ENCODE results near the gene MPL.

Gene MPL

DNA sequence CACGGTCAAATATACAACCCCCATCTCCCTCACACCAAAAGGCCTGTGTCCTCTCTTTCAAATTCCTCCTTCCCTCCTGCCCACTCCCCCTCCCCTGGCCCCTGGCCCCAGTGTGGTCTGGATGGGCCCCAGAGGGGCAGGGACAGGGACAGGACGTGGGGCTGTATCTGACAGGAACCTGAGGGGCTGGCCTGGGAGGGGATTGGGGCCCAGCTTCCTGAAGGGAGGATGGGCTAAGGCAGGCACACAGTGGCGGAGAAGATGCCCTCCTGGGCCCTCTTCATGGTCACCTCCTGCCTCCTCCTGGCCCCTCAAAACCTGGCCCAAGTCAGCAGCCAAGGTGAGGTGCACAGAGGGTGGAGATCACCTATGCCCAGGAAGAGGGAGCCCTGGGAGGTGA is at the start of gene MPL:
MPL (plus strand) TSS at position 231 of the 400 bp plus-strand sequence; CDS start at position 262, 31 bp downstream.
- no peak for DNase-seq
- TF ChIP-seq POLR2A (IDR thresholded peaks at IDR 0.05; ENCODE audit: low read length) = no peak
- no peak for TF ChIP-seq GATA1 (IDR thresholded peaks at IDR 0.05; ENCODE audit: low read depth, low read length)

DNA sequence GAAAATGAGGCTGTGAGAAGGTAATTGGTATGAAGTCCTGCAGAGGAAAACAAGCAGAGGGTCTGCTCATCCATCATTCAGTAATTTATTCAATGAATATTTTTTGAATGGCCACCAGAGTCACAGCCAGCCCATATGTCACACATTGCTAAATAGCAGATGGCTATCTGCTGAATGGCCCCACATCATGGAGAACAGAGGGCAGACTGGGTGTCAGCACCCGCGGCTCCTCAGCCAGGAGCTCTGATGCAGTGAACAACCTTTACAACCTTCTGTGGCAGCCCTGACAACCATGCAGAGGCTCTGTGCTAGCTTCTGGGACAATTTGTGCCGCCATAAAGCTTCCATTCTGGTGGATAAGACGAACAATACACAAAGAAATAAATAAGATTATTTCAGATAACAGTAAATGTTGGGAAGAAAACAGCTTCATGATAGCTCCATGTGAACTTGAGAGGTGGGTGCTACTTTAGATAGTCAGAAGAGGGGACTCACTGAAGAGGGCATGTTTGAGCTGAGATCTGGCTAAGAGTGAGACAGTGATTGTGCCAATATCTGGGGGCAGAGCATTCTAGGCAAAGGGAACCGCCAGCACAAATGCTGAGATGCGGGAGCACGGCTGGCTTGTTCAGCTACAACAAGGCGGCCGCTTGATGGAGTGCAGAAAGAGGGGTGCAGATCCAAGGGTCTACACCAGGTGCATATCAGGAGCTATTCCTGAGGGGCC is 49.4 kb upstream of the MPL start:
- DNase-seq = no peak
- TF ChIP-seq POLR2A (IDR thresholded peaks at IDR 0.05; ENCODE audit: low read length) (no peak), GATA1 (IDR thresholded peaks at IDR 0.05; ENCODE audit: low read depth, low read length) (no peak)

DNA sequence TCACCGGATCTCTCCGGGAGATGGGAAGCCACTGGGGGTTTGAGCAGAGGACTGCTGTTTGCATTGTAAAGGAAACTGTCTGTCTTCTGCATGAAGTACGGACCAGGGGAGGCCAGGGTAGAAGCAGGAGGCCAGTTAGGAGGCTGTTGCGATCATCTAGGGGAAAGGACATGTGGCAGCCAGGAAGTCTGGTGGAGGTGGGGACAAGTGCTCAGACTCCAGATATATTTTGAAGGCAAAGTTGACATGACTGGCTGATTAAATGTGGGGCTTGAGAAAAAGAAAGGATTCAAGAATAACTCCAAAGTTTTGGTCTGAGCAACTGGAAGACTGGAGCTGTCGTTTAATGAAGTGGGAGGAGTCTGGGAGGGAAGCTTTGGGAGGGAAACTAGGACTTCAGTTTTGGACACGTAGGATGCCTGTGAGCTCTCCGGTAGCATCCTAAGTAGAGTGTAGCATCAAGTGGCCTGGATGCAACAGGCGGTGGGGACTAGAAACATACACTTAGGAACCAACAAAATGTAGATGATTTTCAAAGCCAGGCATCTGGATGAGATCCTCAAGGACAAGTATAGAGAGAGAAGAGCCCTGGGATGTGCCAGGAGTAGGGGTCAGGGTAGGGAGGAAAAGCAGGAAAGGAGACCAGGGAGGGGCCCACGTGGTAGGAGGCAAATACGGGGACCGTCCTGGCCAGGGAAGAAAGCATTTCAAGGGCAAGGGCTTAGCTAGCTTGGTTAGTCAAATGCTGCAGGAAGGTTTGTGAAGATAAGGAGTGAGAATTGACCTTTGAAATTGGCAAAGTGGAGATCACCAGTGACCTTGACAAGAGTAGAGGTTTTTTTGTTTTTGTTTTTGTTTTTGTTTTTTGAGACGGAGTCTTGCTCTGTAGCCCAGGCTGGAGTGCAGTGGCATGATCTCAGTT is 48.6 kb upstream of the MPL start:
- DNase-seq = no peak
- TF ChIP-seq POLR2A (IDR thresholded peaks at IDR 0.05; ENCODE audit: low read length) (no peak), GATA1 (IDR thresholded peaks at IDR 0.05; ENCODE audit: low read depth, low read length) (no peak)

DNA sequence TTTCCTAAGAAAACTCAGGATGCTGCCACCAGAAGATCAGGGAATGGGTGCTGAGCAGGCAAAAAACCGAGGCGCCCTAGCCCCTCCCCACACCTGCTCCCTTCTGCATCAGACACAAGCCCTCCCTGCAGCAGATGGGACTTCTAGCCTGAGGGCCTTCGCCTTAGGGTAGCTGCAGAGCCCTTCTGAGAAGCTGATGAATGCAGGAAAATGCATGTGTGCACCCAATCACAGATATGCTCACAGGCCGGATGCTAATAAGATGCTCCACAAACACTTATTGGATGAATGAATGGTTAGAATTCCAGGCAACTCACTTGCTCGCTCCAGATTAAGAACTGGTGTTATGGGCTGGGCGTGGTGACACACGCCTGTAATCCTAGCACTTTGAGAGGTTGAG is 45.4 kb upstream of the MPL start:
- TF ChIP-seq POLR2A (IDR thresholded peaks at IDR 0.05; ENCODE audit: low read length) (no peak), GATA1 (IDR thresholded peaks at IDR 0.05; ENCODE audit: low read depth, low read length) (no peak)
- no peak for DNase-seq

DNA sequence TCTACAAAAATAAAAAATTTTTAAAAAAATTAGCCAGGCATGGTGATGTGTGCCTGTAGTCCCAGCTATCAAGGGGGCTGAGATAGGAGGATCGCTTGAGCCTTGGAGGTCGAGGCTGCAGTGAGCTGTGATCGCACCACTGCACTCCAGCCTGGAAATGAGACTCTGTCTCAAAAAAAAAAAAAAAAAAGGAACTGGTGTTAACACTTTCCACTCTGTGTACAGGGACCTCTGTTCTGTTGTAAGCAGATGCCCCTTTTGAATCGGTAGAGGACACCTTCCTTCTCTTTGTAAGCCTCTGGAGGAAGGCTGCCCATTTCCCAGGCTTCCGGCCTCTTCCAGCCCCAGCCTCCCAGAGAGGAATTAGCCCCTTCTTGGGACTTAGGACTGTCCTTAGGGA is 44.9 kb upstream of the MPL start:
- TF ChIP-seq POLR2A (IDR thresholded peaks at IDR 0.05; ENCODE audit: low read length) (no peak), GATA1 (IDR thresholded peaks at IDR 0.05; ENCODE audit: low read depth, low read length) (no peak)
- DNase-seq = no peak

DNA sequence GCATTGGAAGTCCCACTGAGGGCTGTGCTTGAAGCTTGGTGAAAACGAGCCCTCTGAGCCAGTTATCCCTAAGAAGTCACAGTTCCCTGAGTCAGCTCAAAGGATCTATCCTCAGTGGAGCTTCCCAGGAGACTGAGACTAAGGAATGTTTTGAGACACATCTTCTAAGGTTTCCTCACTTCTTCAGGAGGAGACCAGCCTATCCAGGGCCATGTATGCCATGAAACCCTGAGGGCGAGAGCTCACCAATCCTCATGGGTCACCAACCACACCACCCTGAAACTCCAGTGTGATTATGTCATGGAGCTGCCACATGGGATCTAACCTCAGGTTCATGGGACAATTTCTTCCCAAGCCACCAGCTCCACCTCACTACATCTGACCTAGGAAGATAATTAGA is 44.4 kb upstream of the MPL start:
- DNase-seq = no peak
- TF ChIP-seq GATA1 (IDR thresholded peaks at IDR 0.05; ENCODE audit: low read depth, low read length) (no peak), POLR2A (IDR thresholded peaks at IDR 0.05; ENCODE audit: low read length) (no peak)

DNA sequence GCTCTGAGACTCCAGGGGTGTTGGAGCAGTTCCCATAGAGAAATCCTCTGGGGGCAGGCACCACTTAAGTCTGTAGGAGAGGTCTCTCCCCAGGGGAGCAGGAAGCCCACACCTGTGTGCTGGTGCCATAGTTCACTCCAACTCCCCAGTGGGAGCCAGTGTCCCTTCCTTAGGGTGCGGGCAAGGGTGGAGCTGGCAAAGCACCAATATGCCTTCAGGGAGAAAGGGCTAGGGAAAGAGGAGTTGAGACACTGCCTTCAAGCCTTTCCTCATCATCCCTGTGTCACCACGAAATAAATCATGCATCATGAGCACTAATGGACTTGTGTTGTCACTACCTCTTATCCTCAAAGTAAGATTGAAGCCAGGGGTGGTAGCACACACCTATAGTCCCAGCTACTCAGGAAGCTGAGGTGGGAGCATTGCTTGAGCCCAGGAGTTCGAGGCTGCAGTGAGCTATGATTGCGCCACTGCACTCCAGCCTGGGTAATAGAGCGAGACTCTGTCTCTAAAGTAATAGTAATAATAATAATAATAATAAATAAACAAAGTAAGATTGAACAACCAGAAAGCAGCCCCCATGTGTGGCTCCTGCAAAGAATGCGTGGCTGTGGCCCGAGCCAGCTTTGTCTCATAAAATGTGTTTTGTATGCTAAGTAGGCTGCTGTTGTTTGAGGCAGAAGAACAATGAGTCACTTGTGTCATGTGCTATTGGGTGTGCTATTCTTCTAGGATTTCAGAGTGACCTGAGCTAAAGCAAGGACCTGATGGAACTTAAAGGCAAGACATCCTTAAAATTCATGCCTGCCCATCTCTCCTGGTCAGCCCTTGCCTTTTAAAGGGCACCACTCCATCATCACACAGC is 43.5 kb upstream of the MPL start:
- TF ChIP-seq POLR2A (IDR thresholded peaks at IDR 0.05; ENCODE audit: low read length) (no peak), GATA1 (IDR thresholded peaks at IDR 0.05; ENCODE audit: low read depth, low read length) (no peak)
- DNase-seq = no peak

DNA sequence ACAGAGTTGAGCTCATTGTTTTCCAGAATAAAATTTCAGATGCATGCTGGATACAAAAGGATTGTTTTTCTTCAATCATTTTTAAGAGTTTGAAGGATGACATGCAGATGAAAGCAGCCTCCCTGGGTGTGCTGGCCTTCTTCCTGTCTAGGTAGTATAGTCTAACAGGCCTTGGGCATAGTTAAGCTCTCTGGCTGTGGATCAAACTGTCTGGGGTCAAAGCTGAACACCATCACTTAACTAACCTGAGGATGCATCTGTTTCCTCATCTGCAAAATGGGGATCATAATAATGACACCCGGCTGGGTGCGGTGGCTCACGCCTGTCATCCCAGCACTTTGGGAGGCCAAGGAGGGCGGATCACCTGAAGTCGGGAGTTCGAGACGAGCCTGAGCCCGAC is 42.9 kb upstream of the MPL start:
- no peak for DNase-seq
- TF ChIP-seq POLR2A (IDR thresholded peaks at IDR 0.05; ENCODE audit: low read length) (no peak), GATA1 (IDR thresholded peaks at IDR 0.05; ENCODE audit: low read depth, low read length) (no peak)

DNA sequence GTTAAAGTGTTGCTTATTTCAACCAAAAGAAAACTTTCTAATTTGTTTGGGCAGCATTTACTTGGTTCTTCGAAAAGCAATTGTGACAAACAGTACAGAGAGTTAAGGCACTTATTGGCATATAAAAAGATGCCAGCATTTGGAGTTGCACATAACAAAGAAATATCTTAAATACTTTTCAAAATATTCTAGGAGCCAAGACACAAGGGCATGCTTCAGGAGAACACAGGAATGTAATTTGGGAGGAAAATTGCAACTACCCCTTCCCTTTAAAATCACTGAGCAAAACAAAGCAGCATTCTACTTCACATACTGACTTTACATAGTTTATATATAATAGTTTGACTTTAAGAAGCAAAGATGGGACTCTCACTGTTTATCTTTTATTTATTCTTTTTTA is 41.4 kb upstream of the MPL start:
- TF ChIP-seq GATA1 (IDR thresholded peaks at IDR 0.05; ENCODE audit: low read depth, low read length) (no peak), POLR2A (IDR thresholded peaks at IDR 0.05; ENCODE audit: low read length) (no peak)
- DNase-seq = no peak

DNA sequence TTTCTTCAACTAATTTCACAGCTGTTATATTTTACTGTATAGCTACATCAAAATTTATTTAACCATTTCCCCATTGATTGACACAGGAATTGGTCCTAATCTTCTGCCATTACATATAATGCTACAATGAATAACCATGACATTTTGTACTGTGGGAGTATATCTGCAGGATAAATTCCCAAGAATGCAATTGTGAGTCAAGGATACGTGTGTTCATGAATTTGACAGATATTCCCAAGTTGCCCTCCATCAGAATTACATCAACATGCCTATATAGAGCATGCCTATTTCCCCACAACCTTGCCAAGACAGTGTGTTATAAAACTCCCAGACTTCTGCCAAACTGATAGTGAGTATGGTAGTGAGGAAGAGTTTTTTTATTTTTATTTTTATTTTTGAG is 39.6 kb upstream of the MPL start:
- no peak for DNase-seq
- TF ChIP-seq POLR2A (IDR thresholded peaks at IDR 0.05; ENCODE audit: low read length) (no peak), GATA1 (IDR thresholded peaks at IDR 0.05; ENCODE audit: low read depth, low read length) (no peak)

DNA sequence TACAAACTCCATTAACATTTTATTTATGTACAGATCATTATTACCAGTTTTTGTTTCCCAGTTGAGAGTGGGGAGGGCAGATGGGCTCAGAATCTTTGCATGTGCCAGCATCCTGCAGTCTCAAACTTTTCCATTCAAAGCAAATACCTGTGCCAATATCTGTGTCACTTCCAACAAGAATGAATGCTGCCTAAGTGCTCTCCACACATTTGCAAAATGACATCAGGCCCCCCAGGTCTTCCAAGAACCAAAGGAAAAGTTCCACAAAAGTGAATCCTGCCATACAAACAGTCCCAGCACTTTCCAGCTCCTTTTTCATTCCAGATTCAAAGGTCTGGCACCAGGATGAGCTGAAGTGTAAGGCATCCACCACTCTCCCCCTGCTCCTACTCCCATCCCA is 38.5 kb upstream of the MPL start:
- no peak for DNase-seq

DNA sequence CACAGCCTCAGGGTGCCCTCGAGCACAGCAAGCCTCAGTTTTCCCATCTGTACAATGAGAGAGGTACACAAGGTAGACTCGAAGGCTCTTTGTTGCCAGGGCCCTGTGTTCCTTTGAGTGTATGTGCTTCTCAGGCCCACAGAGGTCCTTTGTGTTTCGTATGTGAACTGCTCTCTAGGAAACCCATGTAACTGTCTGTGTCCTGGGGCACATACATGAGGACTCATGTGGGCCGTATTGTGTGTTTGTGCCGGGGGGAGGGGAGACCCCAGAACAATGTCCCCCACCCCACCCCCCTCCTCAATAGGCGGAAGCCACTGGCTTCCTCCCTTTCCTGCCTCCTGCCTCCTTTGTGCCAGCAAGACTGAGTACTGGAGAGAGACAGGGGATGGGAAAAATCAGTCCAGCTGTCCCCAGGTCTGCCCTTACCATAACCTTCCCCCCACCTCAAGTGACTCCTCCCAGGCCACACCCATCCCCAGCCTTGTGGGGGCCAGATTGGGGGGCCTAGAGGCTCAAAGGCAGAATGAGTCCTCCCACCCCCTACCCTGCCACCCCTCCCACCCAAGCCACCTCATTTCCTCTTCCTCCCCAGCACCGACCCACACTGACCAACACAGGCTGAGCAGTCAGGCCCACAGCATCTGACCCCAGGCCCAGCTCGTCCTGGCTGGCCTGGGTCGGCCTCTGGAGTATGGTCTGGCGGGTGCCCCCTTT is 37.1 kb upstream of the MPL start, which contains the start of gene TIE1:
TIE1 (plus strand) TSS at position 605 of the 717 bp plus-strand sequence; CDS start at position 695, 90 bp downstream.
- no peak for DNase-seq
- TF ChIP-seq GATA1 (IDR thresholded peaks at IDR 0.05; ENCODE audit: low read depth, low read length) = no peak
- TF ChIP-seq POLR2A (IDR thresholded peaks at IDR 0.05; ENCODE audit: low read length) = no peak

More for the DNA sequence above, 38.5 kb upstream of the MPL start:
- TF ChIP-seq POLR2A (IDR thresholded peaks at IDR 0.05; ENCODE audit: low read length) = no peak
- no peak for TF ChIP-seq GATA1 (IDR thresholded peaks at IDR 0.05; ENCODE audit: low read depth, low read length)

DNA sequence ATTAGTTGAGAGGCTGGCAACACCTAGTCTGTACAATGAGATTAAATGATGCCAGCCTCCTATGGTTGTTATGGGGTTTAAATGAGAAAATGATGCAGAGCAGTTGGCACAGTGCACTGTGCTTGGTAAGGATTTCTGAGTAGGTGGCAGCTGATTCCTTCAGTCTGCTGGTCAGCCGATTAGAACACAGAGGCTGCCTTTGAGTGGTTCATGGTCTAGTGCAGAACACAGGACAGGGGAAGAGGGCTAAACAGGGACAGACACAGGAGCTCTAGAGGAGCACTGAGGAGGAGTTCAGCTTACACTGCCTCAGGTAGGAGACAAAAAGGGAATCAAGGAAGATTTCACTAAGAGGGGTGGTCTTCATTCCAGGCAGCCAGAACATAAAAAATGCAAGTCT is 35.4 kb upstream of the MPL start:
- DNase-seq = no peak
- TF ChIP-seq POLR2A (IDR thresholded peaks at IDR 0.05; ENCODE audit: low read length) = no peak
- TF ChIP-seq GATA1 (IDR thresholded peaks at IDR 0.05; ENCODE audit: low read depth, low read length) = no peak
